HEK293 (cell line): ENCODE results near the gene IFNA5.

Experiments used
- ZNF274 ChIP-seq, 2 experiments: fragments of 200-500 bp in 1 of 2; fragments of 450-650 bp in 1 of 2; sonication (Bioruptor generic) in 1 of 2; formaldehyde crosslinking in 1 of 2; IDR thresholded peaks; 2 replicates each; pipeline versions ENCODE4 v1.5.1 to v1.6.1; 2014 to 2016; ENCODE audit warnings: borderline replicate concordance in 1 of 2, inconsistent platforms in 1 of 2, low read length in 1 of 2, missing biosample characterization in 1 of 2, missing genetic modification characterization in 1 of 2
- ZNF76 ChIP-seq: fragments of 450-650 bp; formaldehyde crosslinking; IDR thresholded peaks from 2 replicates; pipeline ENCODE4; 2016; ENCODE audit warnings: low read depth, missing biosample characterization, missing genetic modification characterization, borderline replicate concordance

- TF ChIP-seq ZNF274 (IDR thresholded peaks at IDR 0.05; ENCODE audit: low read length) (no peak), ZNF274 (tag by site-specific recombination; IDR thresholded peaks at IDR 0.05; ENCODE audit: borderline replicate concordance) (no peak), ZNF76 (no peak)
Measured at GRCh38 chr9:21265421-21266189, 39.5 kb downstream of the IFNA5 start.
